ENCODE data around the gene SNRNP70. TPM values are rescaled to one million over a fixed set of nuclear protein-coding genes. Genes with fewer than 3 reads are reported as not detected.

SNRNP70 gene
- total and polyA plus RNA-seq, 2 of the 13 experiments (the other 11 are each of a cell fraction or from before 2014, with no cell fraction given), result 150 to 210 TPM

- TF ChIP-seq ZNF101 (CRISPR knock-in tag; IDR thresholded peaks at IDR 0.05; ENCODE audit: borderline replicate concordance, low read depth) (peak; percentile 98), MAF1 (CRISPR knock-in tag; IDR thresholded peaks at IDR 0.05; ENCODE audit: borderline replicate concordance) (peak; percentile 86; the same call in 1 of the 2 replicates), PPARG (CRISPR knock-in tag; conservative IDR thresholded peaks at IDR 0.05) (peak; percentile 74), ZNF724P (CRISPR knock-in tag; IDR thresholded peaks at IDR 0.05; ENCODE audit: borderline replicate concordance) (peak; percentile 99), NR2C2 (CRISPR knock-in tag; IDR thresholded peaks at IDR 0.05; ENCODE audit: borderline replicate concordance) (peak; percentile 55), ZNF253 (CRISPR knock-in tag; IDR thresholded peaks at IDR 0.05; ENCODE audit: borderline replicate concordance) (peak; percentile 99), ZNF709 (CRISPR knock-in tag; IDR thresholded peaks at IDR 0.05) (peak; percentile 99), ZNF878 (CRISPR knock-in tag; IDR thresholded peaks at IDR 0.05) (peak; percentile 97), KMT2B (CRISPR knock-in tag; IDR thresholded peaks at IDR 0.05) (peak; percentile 89), MAZ (IDR thresholded peaks at IDR 0.05; ENCODE audit: borderline replicate concordance, low read depth, low read length) (no peak; the same call in 1 of the 2 replicates), MAZ (CRISPR knock-in tag; IDR thresholded peaks at IDR 0.05; ENCODE audit: low read depth) (peak; percentile 96), ZNF3 (CRISPR knock-in tag; IDR thresholded peaks at IDR 0.05) (no peak), EED (CRISPR knock-in tag; IDR thresholded peaks at IDR 0.05) (peak; percentile 92), ELF4 (CRISPR knock-in tag; IDR thresholded peaks at IDR 0.05; ENCODE audit: borderline replicate concordance) (no peak), ZNF773 (CRISPR knock-in tag; IDR thresholded peaks at IDR 0.05; ENCODE audit: borderline replicate concordance) (peak; percentile 99), ZNF142 (CRISPR knock-in tag; IDR thresholded peaks at IDR 0.05) (peak; percentile 97), KAT8 (CRISPR knock-in tag; IDR thresholded peaks at IDR 0.05) (peak; percentile 82), BORCS8-MEF2B (CRISPR knock-in tag; IDR thresholded peaks at IDR 0.05) (peak; percentile 100), ZNF552 (CRISPR knock-in tag; IDR thresholded peaks at IDR 0.05; ENCODE audit: borderline replicate concordance) (peak; percentile 98), MXD4 (CRISPR knock-in tag; IDR thresholded peaks at IDR 0.05) (peak; percentile 98), NCOR1 (IDR thresholded peaks at IDR 0.05; ENCODE audit: borderline replicate concordance, low read length) (no peak), NAIF1 (CRISPR knock-in tag; IDR thresholded peaks at IDR 0.05; ENCODE audit: borderline replicate concordance) (peak; percentile 89; the same call in 1 of the 2 replicates), MEIS1 (CRISPR knock-in tag; IDR thresholded peaks at IDR 0.05; ENCODE audit: borderline replicate concordance) (peak; percentile 89), SRF (IDR thresholded peaks at IDR 0.05; ENCODE audit: low read depth, low read length) (no peak), WIZ (CRISPR knock-in tag; IDR thresholded peaks at IDR 0.05) (peak; percentile 98), SYNCRIP (IDR thresholded peaks at IDR 0.05; ENCODE audit: insufficient read depth, low read depth, low read length) (no peak)
These were observed 42.7 kb downstream of the SNRNP70 start (continued) for GRCh38 chr19:49127674-49128544.
